GM21360 (cell line): Measurements from ENCODE around the gene PCCA.
"Not testable (repeated sequence)": the region's sequence is repeated elsewhere in the genome, so short reads cannot be mapped to it uniquely, and the experiment has no call there.

ENCODE experiments used
- ATAC-seq: cut with Tn5 transposase; IDR thresholded peaks from one replicate; pipeline ENCODE4 v1.9.1; 2021; ENCODE audit warnings: mild to moderate bottlenecking, moderate library complexity; ENCODE audit not compliant: unreplicated experiment

Gene PCCA

GRCh38 chr13:100184095-100184494 is 95.2 kb downstream of the PCCA start:
- ATAC-seq = no peak

- no peak for ATAC-seq
These were observed 106.7 kb downstream of the PCCA start for GRCh38 chr13:100195568-100195967.

GRCh38 chr13:100196375-100196774 is 107.5 kb downstream of the PCCA start:
- ATAC-seq = no peak

- no peak for ATAC-seq
These were observed 108.2 kb downstream of the PCCA start for GRCh38 chr13:100197116-100197515.

GRCh38 chr13:100197591-100198365 is 108.9 kb downstream of the PCCA start:
- no peak for ATAC-seq

- ATAC-seq = no peak
These were observed 114.9 kb downstream of the PCCA start for GRCh38 chr13:100203696-100204367.

- ATAC-seq = no peak
These were observed 119.1 kb downstream of the PCCA start for GRCh38 chr13:100208002-100208401.

- ATAC-seq = no peak
These were observed 119.7 kb downstream of the PCCA start for GRCh38 chr13:100208626-100209025.

GRCh38 chr13:100209857-100210825 is 121.2 kb downstream of the PCCA start:
- ATAC-seq = no peak

- ATAC-seq = no peak
These were observed 122.3 kb downstream of the PCCA start for GRCh38 chr13:100211016-100211710.

GRCh38 chr13:100212904-100213553 is 124.1 kb downstream of the PCCA start:
- no peak for ATAC-seq

GRCh38 chr13:100213576-100213975 is 124.7 kb downstream of the PCCA start:
- no peak for ATAC-seq

GRCh38 chr13:100214886-100215285 is 126.0 kb downstream of the PCCA start:
- no peak for ATAC-seq

GRCh38 chr13:100221166-100221565 is 132.3 kb downstream of the PCCA start:
- no peak for ATAC-seq

GRCh38 chr13:100223966-100224530 is 135.2 kb downstream of the PCCA start:
- ATAC-seq = not testable (repeated sequence)

- ATAC-seq = no peak
These were observed 140.7 kb downstream of the PCCA start for GRCh38 chr13:100229603-100230002.

- ATAC-seq = no peak
These were observed 141.9 kb downstream of the PCCA start for GRCh38 chr13:100230769-100231149.

- no peak for ATAC-seq
These were observed 142.3 kb downstream of the PCCA start for GRCh38 chr13:100231176-100231575.

- no peak for ATAC-seq
These were observed 145.1 kb downstream of the PCCA start for GRCh38 chr13:100234006-100234405.
